ENCODE results near the gene ACBD4.

- TF ChIP-seq CTCF (IDR thresholded peaks at IDR 0.05; ENCODE audit: insufficient read depth, low read depth, low read length) (no peak), EZH2 (IDR thresholded peaks at IDR 0.05; ENCODE audit: insufficient read depth, low read length) (no peak)
Measured at GRCh38 chr17:45120558-45120957, 14.9 kb upstream of the ACBD4 start.
